Measurements from ENCODE around the gene SGMS2. TPM values are rescaled to one million over a fixed set of nuclear protein-coding genes. Genes with fewer than 3 reads are reported as not detected.
"Not testable (repeated sequence)": the region's sequence is repeated elsewhere in the genome, so short reads cannot be mapped to it uniquely, and the experiment has no call there.

The SGMS2 gene
- total RNA-seq, 1 donor from 2014 or later = 25.8 TPM

- Mint-ChIP-seq H3K27me3 (no peaks in the 10 kb centered on the region), H3K9me3 (no peaks in the 10 kb centered on the region), H3K27ac (no peak overlapping the region), H3K36me3 (no peaks in the 10 kb centered on the region), H3K4me3 (no peak overlapping the region), H3K4me1 (ENCODE audit: unreplicated experiment) (peaks cover 5% of the 10 kb centered on the region)
- TF ChIP-seq CTCF (conservative IDR thresholded peaks at IDR 0.05) = no peak
- no peak for DNase-seq (ENCODE audit: extremely low spot score, unreplicated experiment)
Observed at GRCh38 chr4:107915220-107915619, 90.5 kb downstream of the SGMS2 start.

GRCh38 chr4:107916623-107917022 lies 91.9 kb downstream of the SGMS2 start:
- peaks cover under 1% of the 10 kb centered on the region for H3K4me1 Mint-ChIP-seq (ENCODE audit: unreplicated experiment)
- no peaks in the 10 kb centered on the region for H3K27me3 Mint-ChIP-seq
- no peaks in the 10 kb centered on the region for H3K9me3 Mint-ChIP-seq
- H3K4me3 Mint-ChIP-seq = no peak overlapping the region
- no peak for DNase-seq (ENCODE audit: extremely low spot score, unreplicated experiment)
- H3K36me3 Mint-ChIP-seq = no peaks in the 10 kb centered on the region
- H3K27ac Mint-ChIP-seq = no peak overlapping the region
- no peak for TF ChIP-seq CTCF (conservative IDR thresholded peaks at IDR 0.05)

- no peaks in the 10 kb centered on the region for H3K36me3 Mint-ChIP-seq
- H3K4me1 Mint-ChIP-seq (ENCODE audit: unreplicated experiment) = no peaks in the 10 kb centered on the region
- H3K4me3 Mint-ChIP-seq = no peak overlapping the region
- H3K27ac Mint-ChIP-seq = no peak overlapping the region
- no peaks in the 10 kb centered on the region for H3K9me3 Mint-ChIP-seq
- no peaks in the 10 kb centered on the region for H3K27me3 Mint-ChIP-seq
- TF ChIP-seq CTCF (conservative IDR thresholded peaks at IDR 0.05) = no peak
- no peak for DNase-seq (ENCODE audit: extremely low spot score, unreplicated experiment)
Observed at GRCh38 chr4:107917500-107917899, 92.8 kb downstream of the SGMS2 start.

GRCh38 chr4:107922486-107923473 lies 98.0 kb downstream of the SGMS2 start:
- Mint-ChIP-seq H3K4me1 (ENCODE audit: unreplicated experiment) (no peaks in the 10 kb centered on the region), H3K36me3 (no peaks in the 10 kb centered on the region)

DNA sequence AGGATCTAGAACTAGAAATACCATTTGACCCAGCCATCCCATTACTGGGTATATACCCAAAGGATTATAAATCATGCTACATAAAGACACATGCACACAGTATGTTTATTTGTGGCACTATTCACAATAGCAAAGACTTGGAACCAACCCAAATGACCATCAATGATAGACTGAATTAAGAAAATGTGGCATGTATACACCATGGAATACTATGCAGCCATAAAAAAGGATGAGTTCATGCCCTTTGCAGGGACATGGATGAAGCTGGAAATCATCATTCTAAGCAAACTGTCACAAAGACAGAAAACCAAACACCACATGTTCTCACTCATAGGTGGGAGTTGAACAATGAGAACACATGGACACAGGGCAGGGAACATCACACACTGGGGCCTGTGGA lies 101.0 kb downstream of the SGMS2 start:
- H3K4me1 Mint-ChIP-seq (ENCODE audit: unreplicated experiment); H3K9me3 Mint-ChIP-seq; H3K27ac Mint-ChIP-seq; DNase-seq (ENCODE audit: extremely low spot score, unreplicated experiment); H3K36me3 Mint-ChIP-seq; H3K4me3 Mint-ChIP-seq; H3K27me3 Mint-ChIP-seq: not testable (repeated sequence)

More at GRCh38 chr4:107922486-107923473, 98.0 kb downstream of the SGMS2 start:
- Mint-ChIP-seq H3K9me3 (no peaks in the 10 kb centered on the region), H3K27ac (no peak overlapping the region), H3K27me3 (peaks cover 4% of the 10 kb centered on the region), H3K4me3 (no peak overlapping the region)
- DNase-seq (ENCODE audit: extremely low spot score, unreplicated experiment) = no peak
- TF ChIP-seq CTCF (conservative IDR thresholded peaks at IDR 0.05) = no peak

- H3K27ac Mint-ChIP-seq; H3K36me3 Mint-ChIP-seq; H3K9me3 Mint-ChIP-seq; DNase-seq (ENCODE audit: extremely low spot score, unreplicated experiment); H3K4me1 Mint-ChIP-seq (ENCODE audit: unreplicated experiment); H3K4me3 Mint-ChIP-seq: not testable (repeated sequence)
- peaks cover 13% of the 10 kb centered on the region for H3K27me3 Mint-ChIP-seq
Observed at GRCh38 chr4:107926875-107927274, 102.1 kb downstream of the SGMS2 start.
